GM12878 (cell line): ENCODE results near the gene SLC7A5. TPM values are rescaled to one million over a fixed set of nuclear protein-coding genes. Genes with fewer than 3 reads are reported as not detected.

ENCODE experiments used
- BACH1 ChIP-seq: fragments of 450-650 bp; IDR thresholded peaks from 2 replicates; pipeline ENCODE4 v1.6.1; 2017; ENCODE audit warnings: mild to moderate bottlenecking, borderline replicate concordance
- DPF2 ChIP-seq: fragments of 450-650 bp; IDR thresholded peaks from 2 replicates; pipeline ENCODE4 v1.6.1; 2017; ENCODE audit warnings: mild to moderate bottlenecking
- NR2C1 ChIP-seq: fragments of 450-650 bp; IDR thresholded peaks from 2 replicates; pipeline ENCODE4 v1.6.1; 2017; ENCODE audit warnings: antibody characterized with exemption, mild to moderate bottlenecking, moderate library complexity
- NR2F1 ChIP-seq: fragments of 450-650 bp; conservative IDR thresholded peaks from 2 replicates; pipeline ENCODE4 v1.6.1; 2017; ENCODE audit warnings: mild to moderate bottlenecking
- PML ChIP-seq: IDR thresholded peaks from 2 replicates; pipeline ENCODE4 v1.6.1; 2012; ENCODE audit warnings: low read length, inconsistent platforms
- POLR2A ChIP-seq: IDR thresholded peaks from 2 replicates; pipeline ENCODE4 v1.6.1; 2011; ENCODE audit warnings: low read depth, mild to moderate bottlenecking, low read length
- POLR2AphosphoS5 ChIP-seq: IDR thresholded peaks from 2 replicates; pipeline ENCODE4 v1.6.1; 2011; ENCODE audit warnings: mild to moderate bottlenecking, low read length, inconsistent platforms
- SMARCA5 ChIP-seq: fragments of 450-650 bp; IDR thresholded peaks from 2 replicates; pipeline ENCODE4 v1.6.1; 2017; ENCODE audit warnings: mild to moderate bottlenecking
- YY1 ChIP-seq: IDR thresholded peaks from 2 replicates; pipeline ENCODE4 v1.6.1; 2011; ENCODE audit warnings: low read depth, mild to moderate bottlenecking, low read length
- polyA plus RNA-seq, 11 experiments: library from polyadenylated mRNA; depleted of rRNA in 4 of 11; unstranded in 6 of 11; stranded (reverse) in 5 of 11; fragments of >200 nt; fragmentation: Nextera tagmentation in 4 of 11; fragmentation: Illumina TruSeq in 1 of 11; extraction: Ambion mirVana in 4 of 11; extraction: Trizol in 1 of 11; gene quantifications; 1 replicate in 1 of 11; 2 replicates in 10 of 11; pipeline versions ENCODE4 v1.2.1 to v1.2.3, GENCODE V29; 2011 to 2016; ENCODE audit warnings: inconsistent platforms in 2 of 11, missing spikeins in 2 of 11, low read depth in 1 of 11
- total RNA-seq, 4 experiments: library from RNA; depleted of rRNA in 3 of 4; stranded (reverse); fragments of >200 nt in 3 of 4; fragmentation: Illumina TruSeq in 1 of 4; extraction: Trizol in 1 of 4; gene quantifications; 2 replicates each; pipeline versions ENCODE4 v1.2.1 to v1.2.3, GENCODE V29; 2013 to 2021
- TF ChIP-seq, protein P1 (sequence below): fragments of 450-650 bp; IDR thresholded peaks from 2 replicates; pipeline ENCODE4 v1.6.1; 2017; ENCODE audit warnings: mild to moderate bottlenecking, moderate library complexity

SLC7A5 gene
- total and polyA plus RNA-seq, 10 of the 15 experiments (the other 5 are each of a cell fraction or from before 2014, with no cell fraction given) = 2.3 to 101 (median 35.8) TPM

GRCh38 chr16:87869061-87869878, at the start of gene SLC7A5 (continued):
- TF ChIP-seq, protein P1, sequence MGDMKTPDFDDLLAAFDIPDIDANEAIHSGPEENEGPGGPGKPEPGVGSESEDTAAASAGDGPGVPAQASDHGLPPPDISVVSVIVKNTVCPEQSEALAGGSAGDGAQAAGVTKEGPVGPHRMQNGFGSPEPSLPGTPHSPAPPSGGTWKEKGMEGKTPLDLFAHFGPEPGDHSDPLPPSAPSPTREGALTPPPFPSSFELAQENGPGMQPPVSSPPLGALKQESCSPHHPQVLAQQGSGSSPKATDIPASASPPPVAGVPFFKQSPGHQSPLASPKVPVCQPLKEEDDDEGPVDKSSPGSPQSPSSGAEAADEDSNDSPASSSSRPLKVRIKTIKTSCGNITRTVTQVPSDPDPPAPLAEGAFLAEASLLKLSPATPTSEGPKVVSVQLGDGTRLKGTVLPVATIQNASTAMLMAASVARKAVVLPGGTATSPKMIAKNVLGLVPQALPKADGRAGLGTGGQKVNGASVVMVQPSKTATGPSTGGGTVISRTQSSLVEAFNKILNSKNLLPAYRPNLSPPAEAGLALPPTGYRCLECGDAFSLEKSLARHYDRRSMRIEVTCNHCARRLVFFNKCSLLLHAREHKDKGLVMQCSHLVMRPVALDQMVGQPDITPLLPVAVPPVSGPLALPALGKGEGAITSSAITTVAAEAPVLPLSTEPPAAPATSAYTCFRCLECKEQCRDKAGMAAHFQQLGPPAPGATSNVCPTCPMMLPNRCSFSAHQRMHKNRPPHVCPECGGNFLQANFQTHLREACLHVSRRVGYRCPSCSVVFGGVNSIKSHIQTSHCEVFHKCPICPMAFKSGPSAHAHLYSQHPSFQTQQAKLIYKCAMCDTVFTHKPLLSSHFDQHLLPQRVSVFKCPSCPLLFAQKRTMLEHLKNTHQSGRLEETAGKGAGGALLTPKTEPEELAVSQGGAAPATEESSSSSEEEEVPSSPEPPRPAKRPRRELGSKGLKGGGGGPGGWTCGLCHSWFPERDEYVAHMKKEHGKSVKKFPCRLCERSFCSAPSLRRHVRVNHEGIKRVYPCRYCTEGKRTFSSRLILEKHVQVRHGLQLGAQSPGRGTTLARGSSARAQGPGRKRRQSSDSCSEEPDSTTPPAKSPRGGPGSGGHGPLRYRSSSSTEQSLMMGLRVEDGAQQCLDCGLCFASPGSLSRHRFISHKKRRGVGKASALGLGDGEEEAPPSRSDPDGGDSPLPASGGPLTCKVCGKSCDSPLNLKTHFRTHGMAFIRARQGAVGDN = peak; percentile 74
- TF ChIP-seq NR2C1 = peak; percentile 16; the same call in 1 of the 2 replicates
- peak; percentile 86 for TF ChIP-seq BACH1
- 0 out of 2 replicates have a peak, but pooled peaks have one; percentile 32 for TF ChIP-seq PML
- TF ChIP-seq DPF2 = 0 out of 2 replicates have a peak, but pooled peaks have one; percentile 26
- TF ChIP-seq POLR2A = peak; percentile 75
- peak; percentile 31; the same call in 1 of the 2 replicates for TF ChIP-seq SMARCA5
- peak; percentile 76 for TF ChIP-seq NR2F1
- TF ChIP-seq POLR2AphosphoS5 = peak; percentile 65; the same call in 1 of the 2 replicates
- TF ChIP-seq YY1 = peak; percentile 58
